Neuronal stem cell (in vitro differentiated cells): ENCODE measurements around the gene PAOX.
A peak's percentile ranks its signal among the peaks of the same experiment; 100 is the strongest.

Experiments
- DNase-seq: peaks from one replicate; pipeline ENCODE4 v3.0.0-alpha.2; 2013; ENCODE audit warnings: low spot score
- H2AFZ ChIP-seq: one replicate; pipeline ENCODE4 v1.6.1; 2013; ENCODE audit warnings: mild to moderate bottlenecking, low read length, inconsistent platforms
- H2AK5ac ChIP-seq: 2 replicates; pipeline ENCODE4 v1.6.1; 2013; ENCODE audit warnings: low read depth, mild to moderate bottlenecking, inconsistent platforms, low read length, moderate library complexity, mixed read lengths
- H2BK120ac ChIP-seq: 2 replicates; pipeline ENCODE4 v1.6.1; 2013; ENCODE audit warnings: low read depth, mild to moderate bottlenecking, inconsistent platforms, low read length, moderate library complexity, mixed read lengths
- H2BK12ac ChIP-seq: one replicate; pipeline ENCODE4 v1.6.1; 2013; ENCODE audit warnings: low read length, inconsistent platforms
- H2BK15ac ChIP-seq: 2 replicates; pipeline ENCODE4 v1.6.1; 2013; ENCODE audit warnings: mild to moderate bottlenecking, low read length, inconsistent platforms, mixed read lengths
- H2BK5ac ChIP-seq: one replicate; pipeline ENCODE4 v1.6.1; 2013; ENCODE audit warnings: inconsistent platforms, mild to moderate bottlenecking, low read length, moderate library complexity
- H3K14ac ChIP-seq: one replicate; pipeline ENCODE4 v1.6.1; 2013; ENCODE audit warnings: low read length, inconsistent platforms
- H3K18ac ChIP-seq: 2 replicates; pipeline ENCODE4 v1.6.1; 2013; ENCODE audit warnings: low read length, inconsistent platforms
- H3K23ac ChIP-seq: 2 replicates; pipeline ENCODE4 v1.6.1; 2013; ENCODE audit warnings: low read depth, mild to moderate bottlenecking, mixed read lengths, low read length, inconsistent platforms; ENCODE audit not compliant: poor library complexity
- H3K27ac ChIP-seq: replicated peaks from 3 replicates; pipeline ENCODE4 v1.5.1; 2013; ENCODE audit warnings: low read length, inconsistent platforms
- H3K27me3 ChIP-seq, 3 experiments: 2 replicates each; pipeline ENCODE4 v1.6.1; 2013; ENCODE audit warnings: low read length in 3 of 3, mild to moderate bottlenecking in 2 of 3, inconsistent platforms in 1 of 3, low read depth in 1 of 3, mixed read lengths in 1 of 3, moderate library complexity in 1 of 3; ENCODE audit not compliant: control insufficient read depth in 3 of 3, insufficient read depth in 3 of 3
- H3K36me3 ChIP-seq, 2 donors: replicated peaks in 1 of 2; 2 replicates each; pipeline ENCODE4 v1.6.1; 2013; ENCODE audit warnings: low read length in 2 of 2; ENCODE audit not compliant: control insufficient read depth in 2 of 2, insufficient read depth in 2 of 2
- H3K4ac ChIP-seq: 2 replicates; pipeline ENCODE4 v1.6.1; 2013; ENCODE audit warnings: inconsistent platforms, mild to moderate bottlenecking, low read length, moderate library complexity
- H3K4me1 ChIP-seq, 2 donors: 1 replicate in 1 of 2; 2 replicates in 1 of 2; pipeline ENCODE4 v1.6.1; 2013; ENCODE audit warnings: low read length in 2 of 2, low read depth in 1 of 2; ENCODE audit not compliant: control insufficient read depth in 2 of 2, insufficient read depth in 1 of 2
- H3K4me2 ChIP-seq: one replicate; pipeline ENCODE4 v1.6.1; 2013; ENCODE audit warnings: mild to moderate bottlenecking, low read length, inconsistent platforms; ENCODE audit not compliant: insufficient read depth, poor library complexity, severe bottlenecking
- H3K4me3 ChIP-seq, 2 donors: 2 replicates each; pipeline ENCODE4 v1.5.1; 2013; ENCODE audit warnings: low read length in 2 of 2, mild to moderate bottlenecking in 2 of 2, inconsistent platforms in 1 of 2, moderate library complexity in 1 of 2
- H3K79me1 ChIP-seq: one replicate; pipeline ENCODE4 v1.6.1; 2013; ENCODE audit warnings: low read depth, mild to moderate bottlenecking, inconsistent platforms, low read length, moderate library complexity
- H3K9ac ChIP-seq: one replicate; pipeline ENCODE4 v1.6.1; 2013; ENCODE audit warnings: mild to moderate bottlenecking, low read depth, low read length, inconsistent platforms; ENCODE audit not compliant: poor library complexity
- H3K9me3 ChIP-seq, 2 donors: replicated peaks in 1 of 2; 2 replicates each; pipeline versions ENCODE3 to v1.6.1; 2013; ENCODE audit warnings: low read length in 2 of 2, mild to moderate bottlenecking in 2 of 2, inconsistent platforms in 1 of 2, low read depth in 1 of 2, mixed read lengths in 1 of 2, moderate library complexity in 1 of 2; ENCODE audit not compliant: control insufficient read depth in 2 of 2, insufficient read depth in 1 of 2
- H4K8ac ChIP-seq: one replicate; pipeline ENCODE4 v1.6.1; 2013; ENCODE audit warnings: low read depth, mild to moderate bottlenecking, inconsistent platforms, low read length, moderate library complexity
- H4K91ac ChIP-seq: one replicate; pipeline ENCODE4 v1.6.1; 2013; ENCODE audit warnings: low read length, low read depth, mild to moderate bottlenecking, inconsistent platforms; ENCODE audit not compliant: poor library complexity
- WGBS, 2 donors: extraction: QIAGEN DNeasy Blood & Tissue Kit; methylation state at CpG; one replicate each; pipeline ENCODE4 v1.1.7; 2013; ENCODE audit warnings: missing lambda C conversion rate in 2 of 2, mixed read lengths in 1 of 2; ENCODE audit not compliant: insufficient read length in 2 of 2, insufficient replicate concordance in 1 of 2; ENCODE audit errors: extremely low coverage in 2 of 2; 5-methylcytosine and 5-hydroxymethylcytosine counted together

Gene PAOX

GRCh38 chr10:133351408-133352318 lies 27.4 kb upstream of the PAOX start:
- H2BK12ac ChIP-seq = no peak overlapping the region
- H4K91ac ChIP-seq = no peak overlapping the region
- H3K14ac ChIP-seq = peak overlapping the region; percentile 89
- no peak overlapping the region for H3K4me2 ChIP-seq
- peaks cover 0 to under 1% (median 0%) of the 10 kb centered on the region in 3 experiments for H3K27me3 ChIP-seq
- H2BK120ac ChIP-seq = no peak overlapping the region
- peaks cover 0 to 11% of the 10 kb centered on the region in 2 donors for H3K4me1 ChIP-seq
- peak overlapping the region; percentile 4 for H3K18ac ChIP-seq
- peak overlapping the region; percentile 80 for H3K23ac ChIP-seq
- no peak for DNase-seq
- H3K9ac ChIP-seq = no peak overlapping the region
- no peak overlapping the region for H2AK5ac ChIP-seq
- H3K27ac ChIP-seq = no peak overlapping the region
- peaks cover 0 to 5% of the 10 kb centered on the region in 2 donors for H3K9me3 ChIP-seq
- WGBS, 2 donors = no CpG with 5 or more reads among the region's 24 CpGs
- H3K4me3 ChIP-seq = no peak overlapping the region
- H2AFZ ChIP-seq = no peak overlapping the region
- H3K4ac ChIP-seq = no peak overlapping the region
- H2BK15ac ChIP-seq = no peak overlapping the region
- H3K79me1 ChIP-seq = peaks cover 9% of the 10 kb centered on the region
- H2BK5ac ChIP-seq = no peak overlapping the region
- H3K36me3 ChIP-seq = peaks cover 0 to 4% of the 10 kb centered on the region in 2 donors
- H4K8ac ChIP-seq = peak overlapping the region; percentile 4

- Histone ChIP-seq H3K9ac (peak overlapping the region; percentile 44), H3K4ac (no peak overlapping the region), H4K8ac (peak overlapping the region; percentile 72), H3K4me2 (no peak overlapping the region), H3K18ac (peak overlapping the region; percentile 28), H3K27ac (no peak overlapping the region), H2AK5ac (no peak overlapping the region), H2AFZ (no peak overlapping the region), H4K91ac (no peak overlapping the region), H2BK5ac (no peak overlapping the region), H3K9me3 (peaks cover 0 to 5% of the 10 kb centered on the region in 2 donors), H3K14ac (peak overlapping the region; percentile 71), H3K4me1 (peaks cover 0 to 10% of the 10 kb centered on the region in 2 donors), H3K79me1 (peaks cover 13% of the 10 kb centered on the region), H2BK120ac (no peak overlapping the region), H2BK12ac (peak overlapping the region; percentile 22), H3K23ac (peak overlapping the region; percentile 85), H3K27me3 (peaks cover 0 to 2% (median 0%) of the 10 kb centered on the region in 3 experiments), H2BK15ac (no peak overlapping the region), H3K4me3 (no peak overlapping the region), H3K36me3 (peaks cover 0 to 4% of the 10 kb centered on the region in 2 donors)
- DNase-seq = no peak
- WGBS, 2 donors = no CpG with 5 or more reads among the region's 16 CpGs
Observed at GRCh38 chr10:133353202-133353959, 25.7 kb upstream of the PAOX start.

GRCh38 chr10:133353988-133354605 lies 25.0 kb upstream of the PAOX start:
- no CpG with 5 or more reads among the region's 16 CpGs for WGBS, 2 donors
- H3K23ac ChIP-seq = no peak overlapping the region
- H3K4me1 ChIP-seq = peaks cover 0 to 9% of the 10 kb centered on the region in 2 donors

More at GRCh38 chr10:133353988-133354605, 25.0 kb upstream of the PAOX start:
- H3K18ac ChIP-seq = no peak overlapping the region
- H4K91ac ChIP-seq = no peak overlapping the region
- no peak overlapping the region for H3K9ac ChIP-seq
- H3K4ac ChIP-seq = no peak overlapping the region
- H2BK120ac ChIP-seq = no peak overlapping the region
- peaks cover 0 to 4% of the 10 kb centered on the region in 2 donors for H3K9me3 ChIP-seq
- DNase-seq = no peak
- H4K8ac ChIP-seq = no peak overlapping the region
- no peak overlapping the region for H3K4me3 ChIP-seq
- H3K79me1 ChIP-seq = peaks cover 13% of the 10 kb centered on the region
- peaks cover 0 to 4% of the 10 kb centered on the region in 2 donors for H3K36me3 ChIP-seq
- no peak overlapping the region for H2AFZ ChIP-seq
- H2BK5ac ChIP-seq = no peak overlapping the region
- H2BK12ac ChIP-seq = no peak overlapping the region
- peaks cover 0 to 2% (median 0%) of the 10 kb centered on the region in 3 experiments for H3K27me3 ChIP-seq
- H3K27ac ChIP-seq = no peak overlapping the region
- H3K14ac ChIP-seq = no peak overlapping the region
- H3K4me2 ChIP-seq = no peak overlapping the region
- no peak overlapping the region for H2BK15ac ChIP-seq
- H2AK5ac ChIP-seq = no peak overlapping the region
